Renal pelvis (tissue), 4 donors: ENCODE data around the gene MED17. TPM values are rescaled to one million over a fixed set of nuclear protein-coding genes. Genes with fewer than 3 reads are reported as not detected.

Source experiments
- DNase-seq: peaks from one replicate; pipeline ENCODE4 v3.0.0-alpha.2; 2013
- polyA plus RNA-seq, 3 donors: library from polyadenylated mRNA; unstranded; fragments of 120-200 nt; gene quantifications; one replicate each; pipeline ENCODE4 v1.2.1, GENCODE V29; 2013; ENCODE audit not compliant: insufficient read length in 3 of 3

Gene MED17
- polyA plus RNA-seq, 3 donors: 37.8 to 46.4 (median 44.6) TPM

DNA sequence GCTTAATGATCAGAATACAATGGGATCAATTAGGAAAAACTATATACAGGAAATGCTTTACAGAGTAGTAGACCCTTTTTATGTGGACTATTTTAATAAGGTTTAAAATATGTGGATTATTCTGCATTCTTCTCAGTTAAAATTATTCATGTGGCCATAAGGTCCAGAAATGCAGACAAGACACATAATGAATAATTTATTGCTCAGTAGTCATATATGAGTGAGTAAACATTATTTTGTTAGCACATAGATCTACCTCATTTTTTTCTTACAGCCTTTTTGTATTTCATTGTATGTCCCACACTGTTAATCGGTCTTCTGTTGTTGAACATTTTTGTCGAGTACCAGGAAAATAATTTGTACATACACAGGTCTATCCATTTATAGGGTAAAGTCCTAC lies 20.8 kb downstream of the MED17 start:
- no peak for DNase-seq

- no peak for DNase-seq
Observed at GRCh38 chr11:93807980-93808379, 23.9 kb downstream of the MED17 start.

DNA sequence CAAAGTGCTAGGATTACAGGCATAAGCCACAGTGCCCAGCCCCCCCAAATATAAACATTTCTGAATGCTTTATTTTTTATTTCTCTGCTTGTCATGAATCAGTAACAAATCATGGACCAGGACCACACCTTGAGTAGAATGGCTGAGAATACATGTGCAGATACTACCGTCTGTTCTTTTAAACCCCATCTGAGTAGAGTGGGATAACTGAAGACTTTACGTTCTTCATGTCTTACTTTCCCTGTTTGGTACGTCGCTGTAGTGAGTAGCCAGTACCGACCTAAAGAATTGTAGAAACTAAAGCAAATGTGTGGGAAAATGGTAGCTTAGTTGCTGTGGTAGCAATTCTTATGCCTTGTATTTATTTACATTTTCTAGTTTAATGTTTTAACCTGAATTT lies 29.9 kb downstream of the MED17 start:
- no peak for DNase-seq

GRCh38 chr11:93814966-93815633 lies 31.0 kb downstream of the MED17 start:
- no peak for DNase-seq

DNA sequence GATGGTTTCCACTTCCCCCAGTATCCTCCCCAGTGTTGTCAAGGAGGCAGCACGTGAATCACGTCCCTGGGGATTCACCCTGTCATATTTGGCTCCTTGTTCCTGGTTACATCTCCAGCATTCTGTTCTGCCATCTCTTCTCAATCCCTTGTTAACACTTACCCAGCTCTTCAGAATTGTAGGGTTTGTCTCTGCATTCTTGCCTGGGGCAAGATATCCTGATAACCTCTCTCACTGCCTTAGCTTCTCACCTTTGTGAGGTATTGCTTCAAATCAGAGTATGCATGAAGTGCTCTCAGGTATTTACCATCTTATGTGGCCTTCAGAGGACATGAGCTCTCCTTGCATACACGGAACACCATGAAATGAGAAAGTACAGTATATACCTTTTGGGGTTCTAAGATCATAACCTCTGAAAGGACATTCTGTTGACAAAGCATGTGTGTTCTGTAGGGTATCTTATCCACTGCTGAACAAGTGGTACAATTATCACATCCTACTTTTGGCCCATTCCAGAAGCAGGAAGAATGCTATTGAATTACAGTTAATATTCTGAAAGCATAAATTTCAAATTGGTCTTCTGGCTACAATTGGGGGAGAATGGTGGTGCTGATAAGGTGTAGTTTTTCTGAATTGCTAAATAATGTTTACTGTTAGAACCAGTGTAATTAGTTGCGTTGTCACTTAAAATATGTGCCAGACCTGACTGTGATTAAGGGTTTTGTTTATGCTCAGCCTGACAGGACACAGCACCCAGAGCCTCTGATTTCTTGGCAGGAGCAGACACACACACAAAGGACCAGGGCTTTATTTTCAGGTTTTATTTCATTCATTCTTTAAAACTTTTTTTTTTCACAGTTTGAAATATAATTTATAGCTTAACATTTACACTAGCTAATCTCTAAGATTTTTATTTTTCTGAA lies 33.6 kb downstream of the MED17 start:
- DNase-seq: no peak

- no peak for DNase-seq
Observed at GRCh38 chr11:93819966-93820695, 36.0 kb downstream of the MED17 start.

GRCh38 chr11:93820847-93821246 lies 36.8 kb downstream of the MED17 start:
- DNase-seq: no peak

DNA sequence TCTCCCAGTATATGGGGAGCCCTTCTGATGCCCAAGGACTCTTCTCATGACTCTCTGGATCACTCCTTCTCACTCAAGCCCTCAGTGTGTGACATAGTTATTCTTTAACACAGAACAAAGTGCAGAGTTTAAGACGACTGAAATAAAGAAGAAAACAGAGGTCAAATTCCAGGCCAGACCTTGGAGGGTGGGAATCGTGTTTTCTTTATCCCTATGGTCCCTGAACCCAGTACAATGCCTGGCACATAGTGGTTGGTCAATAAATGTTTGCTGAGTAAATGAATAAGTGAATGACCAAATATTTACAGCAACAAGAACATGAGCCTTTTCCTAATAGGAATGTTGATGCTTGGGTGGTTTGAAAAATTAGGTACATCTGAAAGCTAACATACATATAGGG lies 37.5 kb downstream of the MED17 start:
- peak; percentile 4 for DNase-seq

GRCh38 chr11:93822359-93822758 lies 38.3 kb downstream of the MED17 start:
- DNase-seq: no peak

- no peak for DNase-seq
Observed at GRCh38 chr11:93823210-93823609, 39.1 kb downstream of the MED17 start.

DNA sequence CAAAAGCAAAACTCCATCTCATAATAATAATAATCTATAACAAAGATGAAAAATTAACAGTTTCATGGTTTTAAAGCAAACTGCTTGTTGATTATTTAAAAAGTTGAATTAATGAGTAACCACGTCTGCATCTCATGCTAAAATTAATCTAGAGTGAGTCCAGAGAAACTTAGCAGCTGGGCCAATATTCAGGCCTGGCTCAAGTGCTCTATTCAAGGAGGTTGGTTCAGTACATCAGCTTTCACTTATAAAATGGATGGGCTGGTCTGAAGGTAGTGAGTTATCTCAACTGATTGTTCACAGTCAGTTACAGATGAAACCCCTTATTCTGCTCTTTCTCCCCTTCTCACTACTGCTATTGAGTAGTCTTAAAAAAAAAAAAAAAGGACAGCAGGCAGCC lies 43.3 kb downstream of the MED17 start:
- DNase-seq: no peak

GRCh38 chr11:93829598-93829997 lies 45.5 kb downstream of the MED17 start:
- DNase-seq: no peak

DNA sequence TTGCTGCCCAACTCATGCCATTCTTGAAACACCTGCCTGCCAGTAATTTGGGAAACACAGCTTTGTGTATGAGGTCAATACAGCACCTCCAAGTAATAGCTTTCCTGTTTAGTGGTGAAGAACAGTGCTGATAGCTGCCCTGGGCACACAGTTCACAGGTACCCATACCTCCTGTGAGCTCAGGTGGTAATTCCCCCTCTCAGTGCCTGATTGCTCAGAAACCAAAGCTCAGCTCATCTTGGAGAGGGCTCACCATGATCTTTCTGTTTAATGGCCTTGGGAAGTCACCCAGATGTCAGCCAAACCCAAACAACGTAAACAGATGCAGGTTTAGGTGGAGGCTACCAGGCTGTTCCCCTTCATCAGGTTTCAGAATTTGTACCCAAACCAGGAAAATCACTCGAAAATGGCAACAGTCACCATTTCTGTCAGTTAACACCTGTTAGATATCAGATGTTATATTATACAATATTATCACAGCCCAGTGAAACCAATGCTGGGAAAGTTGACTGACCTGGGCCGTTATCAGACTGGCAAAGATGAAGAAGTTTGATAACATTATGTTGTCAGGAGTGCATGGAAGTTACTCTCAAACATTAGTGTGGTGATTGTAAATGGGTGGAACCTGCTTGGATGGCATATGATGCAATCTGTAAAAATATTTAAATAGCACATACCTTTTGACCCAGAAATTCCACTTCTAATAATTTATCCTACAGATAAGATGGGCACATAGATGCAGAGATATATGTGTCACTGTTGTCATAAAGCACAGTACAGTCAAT lies 47.5 kb downstream of the MED17 start:
- DNase-seq: no peak

DNA sequence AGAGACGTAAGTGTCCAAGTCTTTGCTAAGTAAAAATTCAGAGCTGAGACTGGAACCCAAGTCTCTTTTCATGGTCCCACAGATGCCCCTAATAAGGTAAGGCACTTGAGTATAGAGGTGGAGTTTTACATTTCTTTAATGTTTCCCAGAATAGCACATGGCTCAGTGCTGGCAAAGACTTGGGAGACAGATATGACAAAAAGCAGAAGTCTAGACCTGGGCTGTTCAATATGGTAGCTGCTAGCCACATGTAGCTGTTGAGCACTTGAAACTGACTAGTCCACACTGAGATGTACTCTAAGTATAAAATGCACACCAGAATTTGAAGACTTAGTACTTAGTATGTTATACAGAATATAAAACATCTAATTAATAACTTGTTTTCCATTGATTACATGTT lies 48.7 kb downstream of the MED17 start:
- no peak for DNase-seq

DNA sequence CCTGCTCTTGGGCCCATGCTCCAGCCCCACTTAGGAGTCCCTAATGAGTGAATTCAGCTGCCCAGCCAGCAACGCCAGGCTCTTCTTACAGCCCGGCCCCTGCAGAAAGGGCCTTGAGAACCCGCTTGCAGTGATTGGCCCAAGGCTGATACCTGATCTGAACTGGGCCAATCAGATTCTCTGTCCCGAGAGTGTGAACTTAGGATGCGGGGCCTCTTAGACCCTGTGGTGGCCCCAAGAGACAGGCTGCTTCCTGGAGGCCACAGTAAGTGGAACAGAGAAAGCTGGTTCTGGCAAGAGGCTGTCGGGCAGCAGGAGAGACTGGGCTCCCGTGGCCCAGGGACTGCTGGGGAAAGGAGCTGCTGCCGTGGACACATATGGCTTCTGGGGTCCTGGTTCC lies 54.9 kb downstream of the MED17 start:
- no peak for DNase-seq

GRCh38 chr11:93840180-93840579 lies 56.1 kb downstream of the MED17 start:
- DNase-seq: no peak

DNA sequence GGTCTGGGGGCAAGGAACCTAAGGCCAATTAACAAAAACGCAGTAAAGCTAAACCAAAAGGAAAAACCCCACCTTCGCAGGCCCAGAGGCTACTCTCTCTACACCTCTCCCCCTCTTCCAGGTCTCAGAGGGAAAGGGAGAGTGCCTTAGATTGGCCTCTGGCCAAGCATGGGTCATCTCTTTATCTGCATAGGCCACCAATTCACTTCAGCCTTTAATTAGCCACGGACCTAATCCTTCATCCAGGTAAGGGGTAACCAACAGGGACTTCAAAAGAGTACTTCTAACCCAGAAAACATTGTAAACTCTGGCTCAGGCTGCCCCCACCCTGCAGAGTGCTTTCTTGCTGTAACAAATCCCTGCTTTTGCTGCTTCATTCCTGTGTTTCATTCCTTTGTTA lies 56.9 kb downstream of the MED17 start:
- no peak for DNase-seq

GRCh38 chr11:93841446-93841845 lies 57.4 kb downstream of the MED17 start:
- DNase-seq: no peak

GRCh38 chr11:93842034-93842433 lies 58.0 kb downstream of the MED17 start:
- no peak for DNase-seq

GRCh38 chr11:93842461-93842860 lies 58.4 kb downstream of the MED17 start:
- DNase-seq: no peak

- DNase-seq: no peak
Observed at GRCh38 chr11:93843906-93844305, 59.8 kb downstream of the MED17 start.

DNA sequence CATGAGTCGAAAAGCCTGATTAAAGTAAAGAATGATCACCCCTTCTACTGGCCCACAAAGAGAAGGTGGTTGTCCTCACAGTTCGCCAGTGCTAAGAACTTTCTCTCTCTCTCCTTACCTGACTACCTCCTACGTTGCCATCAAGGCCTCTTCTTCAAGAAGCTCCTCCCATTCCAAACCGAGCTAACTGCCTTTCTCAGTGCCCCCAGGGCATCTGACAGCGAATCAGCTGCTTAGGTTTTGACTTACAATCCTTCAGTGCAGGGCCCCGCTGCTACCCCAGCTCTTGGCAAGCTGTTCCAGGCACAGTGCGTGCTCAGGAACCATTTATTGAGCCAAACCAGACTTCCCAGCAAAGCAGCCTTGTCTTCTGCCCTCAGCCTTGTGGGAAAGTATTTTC lies 60.5 kb downstream of the MED17 start:
- DNase-seq: no peak
